ENCODE data around the gene TRAPPC6A.

- TF ChIP-seq CTCF (IDR thresholded peaks at IDR 0.05) (no peak), POLR2A (IDR thresholded peaks at IDR 0.05) (no peak)
Observed at GRCh38 chr19:45172611-45173208, 5.3 kb downstream of the TRAPPC6A start.
